SKM-1 treated with dmso at 0.1 percent for 144 hours (cell line): ENCODE results near the gene PAH.

Experiments used
- DNase-seq: peaks from one replicate; lab custom pipeline; 2025; ENCODE audit not compliant: unreplicated experiment; lab: John Stamatoyannopoulos, UW

Gene PAH

DNA sequence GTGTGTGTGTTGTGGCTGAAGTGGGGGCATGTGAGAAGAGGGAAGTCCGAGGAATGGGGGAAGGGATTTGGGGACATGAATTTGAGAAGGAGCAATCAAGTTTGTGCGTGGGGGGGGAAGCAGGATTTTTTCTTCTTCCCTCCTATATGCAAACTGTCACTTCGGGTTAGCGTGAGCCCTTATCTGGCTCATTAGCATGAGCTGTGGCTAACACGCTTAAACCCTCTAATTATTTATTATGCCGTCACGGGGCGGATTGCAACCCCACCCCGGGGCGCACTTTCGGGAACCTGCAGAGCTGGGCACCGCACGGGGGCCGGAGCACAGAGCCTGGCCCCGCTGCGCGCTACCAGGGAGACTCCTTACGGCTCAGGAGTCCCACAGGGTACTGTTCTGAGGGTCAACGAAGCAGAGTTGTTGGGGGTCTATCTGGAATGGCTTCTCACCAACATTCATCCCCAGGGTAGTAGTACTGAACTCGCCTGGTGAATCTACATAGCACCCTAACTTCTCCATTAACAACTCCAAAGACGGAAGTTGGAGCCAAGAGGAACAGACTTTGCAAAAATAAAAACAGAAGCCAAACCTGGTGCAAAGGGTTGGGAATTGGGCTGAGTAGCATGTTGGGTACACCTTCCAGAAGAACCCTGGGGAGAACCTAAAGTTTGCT lies 34.0 kb upstream of the PAH start:
- no peak for DNase-seq

DNA sequence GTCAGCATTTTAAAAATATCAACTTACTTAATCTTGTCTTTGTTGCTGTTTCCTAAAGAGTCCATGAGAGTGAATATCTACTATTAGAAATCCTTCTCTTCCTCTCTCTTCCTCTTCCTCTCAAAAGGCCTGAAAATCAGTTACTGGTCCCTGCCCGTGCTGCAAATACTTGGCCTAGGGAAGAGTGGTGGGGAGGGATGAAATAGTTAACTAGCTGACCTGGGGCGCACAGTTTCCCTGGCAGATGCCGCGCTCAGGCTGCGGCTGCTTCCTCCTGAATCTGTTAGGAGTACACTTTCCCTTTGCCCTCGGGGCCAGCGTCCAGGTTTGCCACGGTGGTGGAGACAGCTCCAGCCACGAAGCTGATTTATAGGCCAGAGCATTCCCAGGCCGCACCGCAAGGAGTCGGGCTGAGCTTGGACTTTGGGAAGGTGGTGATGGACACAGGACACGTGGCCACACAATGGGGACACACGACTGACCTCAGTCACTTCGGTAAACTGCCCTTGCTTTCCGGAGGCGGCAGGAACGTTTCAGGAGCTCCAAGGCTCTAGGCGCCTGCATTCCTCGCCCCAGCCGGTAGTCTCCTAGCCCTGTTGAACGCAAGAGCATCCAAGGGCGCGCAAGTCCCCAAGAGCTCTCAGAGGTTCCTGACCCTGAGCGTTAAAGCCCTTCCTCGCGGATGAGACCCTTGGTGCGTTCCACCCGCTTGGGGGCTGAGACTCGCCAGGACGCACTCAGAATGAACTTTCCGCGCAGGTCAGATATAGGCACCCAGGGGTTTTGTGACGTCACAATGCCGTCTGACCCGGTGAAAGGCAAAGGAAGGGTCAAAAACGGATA lies 33.3 kb upstream of the PAH start:
- no peak for DNase-seq

DNA sequence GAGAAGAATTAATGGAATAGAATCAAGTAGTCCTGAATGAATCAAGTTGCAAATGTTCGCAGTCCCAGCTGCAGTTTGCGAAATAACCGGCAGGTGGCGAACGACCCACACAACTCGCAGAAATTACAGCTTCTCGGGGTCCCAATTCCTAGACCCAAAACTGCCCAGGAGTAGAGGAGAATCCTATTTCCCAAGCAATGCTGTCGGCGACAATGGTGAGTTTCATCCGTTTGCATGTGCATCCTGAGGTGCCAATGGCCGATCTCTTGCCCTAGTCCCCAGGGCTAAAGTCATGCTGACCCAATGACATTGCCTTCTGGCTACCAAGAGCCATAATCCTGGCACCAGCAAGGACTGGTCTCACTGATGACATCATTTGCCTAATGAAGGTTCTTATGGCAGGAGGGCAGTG lies 31.9 kb upstream of the PAH start:
- no peak for DNase-seq

DNA sequence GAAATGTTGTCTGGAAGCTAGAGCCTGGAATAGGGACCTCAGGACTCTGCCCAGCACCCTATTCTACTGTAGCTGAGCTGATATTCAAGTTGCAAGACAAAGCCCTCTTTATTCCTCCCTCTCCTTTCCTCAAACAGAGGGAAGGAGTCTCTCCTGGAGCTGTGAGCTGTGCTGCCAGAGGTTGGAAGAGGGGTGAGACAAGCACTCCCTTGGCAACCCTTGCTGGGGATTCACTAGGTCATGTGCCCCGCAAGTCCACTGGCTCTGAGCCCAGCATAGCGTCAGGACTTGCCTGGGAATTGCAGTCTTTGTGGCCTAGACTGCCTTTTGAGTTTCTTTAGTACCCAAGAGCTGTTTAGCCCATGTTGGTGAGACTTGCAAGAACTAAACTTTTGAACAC lies 29.0 kb upstream of the PAH start:
- DNase-seq, result no peak

DNA sequence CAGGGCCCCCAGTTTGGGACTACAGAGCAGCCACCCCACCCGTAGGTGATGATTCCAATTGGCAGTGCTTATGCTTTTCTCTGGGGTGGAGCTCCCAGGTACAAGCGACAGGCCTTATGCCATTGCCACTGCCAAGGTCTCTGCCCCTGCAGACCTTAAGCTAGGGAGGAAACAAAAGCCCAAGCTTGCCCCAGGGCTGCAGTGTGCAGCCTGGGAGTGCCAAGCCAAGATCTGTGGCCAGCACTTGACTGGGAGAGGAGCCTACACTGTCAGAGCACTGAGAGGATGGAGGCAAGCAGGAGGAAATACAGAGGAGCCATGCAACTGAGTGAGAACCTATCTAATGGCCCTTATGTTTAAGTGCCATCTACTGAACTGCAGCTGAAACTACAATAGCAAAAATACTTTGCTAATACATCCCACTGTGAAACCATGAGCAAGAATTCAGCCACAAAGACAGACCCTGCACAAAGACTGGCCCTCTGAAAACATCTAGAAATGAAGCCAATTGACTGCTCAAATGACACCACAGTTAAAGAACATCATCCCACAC lies 22.7 kb upstream of the PAH start:
- no peak for DNase-seq

DNA sequence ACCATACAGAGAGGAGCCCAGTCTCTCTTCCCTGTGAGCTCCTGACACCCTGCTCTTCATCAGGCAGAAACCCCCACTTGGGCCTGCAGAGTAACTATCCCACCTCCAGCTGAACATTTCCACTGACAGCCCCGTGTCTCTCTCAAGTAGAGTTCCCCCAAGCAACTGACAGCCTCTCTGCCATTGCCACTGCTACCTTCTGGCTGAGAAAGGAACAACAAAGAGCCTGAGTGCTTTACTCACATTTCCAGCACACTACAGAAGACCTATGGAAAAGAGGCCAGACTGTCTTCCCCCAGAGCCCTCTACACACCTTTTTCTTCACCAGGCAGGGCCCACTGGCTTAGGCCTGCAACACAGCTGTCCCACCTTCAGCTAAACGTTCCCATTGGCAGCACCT lies 22.0 kb upstream of the PAH start:
- no peak for DNase-seq

DNA sequence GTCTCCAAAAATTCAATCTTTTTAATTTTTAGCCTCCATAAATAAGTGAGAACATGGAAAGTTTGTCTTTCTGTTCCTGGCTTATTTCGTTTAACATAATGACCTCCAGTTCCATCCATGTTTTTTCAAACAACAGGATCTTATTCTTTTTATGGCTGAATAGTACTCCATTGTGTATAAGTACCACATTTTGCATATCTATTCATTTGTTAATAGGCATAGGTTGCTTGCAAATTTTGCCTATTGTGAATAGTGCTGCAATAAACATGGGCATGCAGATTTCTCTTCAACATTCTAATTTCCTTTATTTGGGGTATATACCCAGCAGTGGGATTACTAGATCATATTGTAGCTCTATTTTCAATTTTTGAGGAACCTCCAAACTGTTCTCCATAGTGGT lies 16.1 kb upstream of the PAH start:
- DNase-seq, result no peak

DNA sequence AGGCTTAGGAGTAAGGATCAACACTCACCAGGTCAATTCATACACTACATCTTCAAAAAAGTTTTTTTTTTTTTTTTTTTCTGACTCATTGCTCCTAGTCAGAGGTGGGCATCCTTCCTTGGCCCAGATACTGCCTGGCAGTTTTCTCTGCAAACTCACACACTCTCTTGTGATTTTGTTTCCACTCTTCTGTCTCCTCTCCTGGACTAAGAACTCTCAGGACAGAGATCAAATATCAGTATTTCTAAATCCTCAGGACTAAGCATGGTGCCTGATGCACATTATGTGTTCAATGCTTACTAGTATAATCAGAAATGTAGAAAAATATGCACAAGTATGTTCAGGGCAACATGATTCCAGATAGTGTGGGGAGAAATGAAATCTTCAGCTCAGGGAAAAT lies 10.2 kb upstream of the PAH start:
- no peak for DNase-seq

DNA sequence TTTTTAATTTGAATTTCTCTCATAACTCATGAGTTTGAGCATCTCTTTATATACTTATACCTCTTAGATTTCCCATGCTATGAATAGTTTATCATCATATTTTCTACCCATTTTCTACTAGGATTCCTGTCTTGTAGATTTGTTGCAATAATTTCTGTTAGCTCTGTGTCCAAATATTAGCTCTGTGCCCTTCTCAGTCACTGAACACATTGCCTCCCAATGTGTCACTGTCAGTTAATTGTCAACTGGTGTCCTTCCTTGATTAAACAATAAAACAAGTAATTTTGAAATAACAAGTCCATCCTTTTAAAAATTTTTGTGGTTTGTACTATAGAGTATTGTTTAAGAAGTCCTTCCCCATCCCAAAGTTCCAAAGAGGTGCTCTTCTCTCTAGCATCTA lies 4.2 kb upstream of the PAH start:
- DNase-seq, result no peak

DNA sequence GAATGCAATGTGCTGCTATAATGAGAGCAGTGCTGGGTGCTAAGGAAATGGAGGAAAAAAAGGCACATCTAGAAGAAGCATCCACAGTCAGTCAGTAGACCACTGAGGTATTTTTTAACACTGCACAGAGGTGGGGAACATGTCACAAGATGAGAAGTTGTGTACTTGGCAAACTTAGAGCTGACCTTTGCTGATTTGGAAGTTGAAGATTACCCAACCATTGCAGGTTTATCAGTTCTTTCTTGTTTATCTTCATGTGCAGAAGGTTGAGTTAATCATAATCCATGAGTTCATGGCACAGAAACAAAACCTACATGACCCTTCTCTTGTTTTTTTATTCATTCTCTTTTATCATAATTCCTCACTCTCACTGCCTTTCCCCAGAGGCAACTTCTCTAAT lies 3.2 kb upstream of the PAH start:
- no peak for DNase-seq

DNA sequence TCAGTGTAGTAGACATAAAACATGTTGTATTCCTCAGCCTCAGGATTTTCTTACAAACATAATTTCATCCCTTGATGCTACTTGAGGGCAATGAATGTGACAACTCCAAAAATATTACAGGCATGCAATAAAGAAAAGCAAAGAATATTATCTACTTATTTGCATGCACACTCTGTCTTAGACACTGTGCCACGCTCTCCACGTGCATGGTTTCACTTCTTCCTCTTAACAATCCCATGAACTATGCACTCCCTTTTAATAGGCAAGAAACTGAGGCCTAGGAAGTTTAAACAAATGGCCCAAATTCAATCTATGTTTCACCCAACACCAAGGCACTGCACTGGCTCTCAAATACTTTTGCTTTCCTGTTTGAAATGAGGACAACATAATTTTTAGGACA lies 1.8 kb upstream of the PAH start:
- no peak for DNase-seq

DNA sequence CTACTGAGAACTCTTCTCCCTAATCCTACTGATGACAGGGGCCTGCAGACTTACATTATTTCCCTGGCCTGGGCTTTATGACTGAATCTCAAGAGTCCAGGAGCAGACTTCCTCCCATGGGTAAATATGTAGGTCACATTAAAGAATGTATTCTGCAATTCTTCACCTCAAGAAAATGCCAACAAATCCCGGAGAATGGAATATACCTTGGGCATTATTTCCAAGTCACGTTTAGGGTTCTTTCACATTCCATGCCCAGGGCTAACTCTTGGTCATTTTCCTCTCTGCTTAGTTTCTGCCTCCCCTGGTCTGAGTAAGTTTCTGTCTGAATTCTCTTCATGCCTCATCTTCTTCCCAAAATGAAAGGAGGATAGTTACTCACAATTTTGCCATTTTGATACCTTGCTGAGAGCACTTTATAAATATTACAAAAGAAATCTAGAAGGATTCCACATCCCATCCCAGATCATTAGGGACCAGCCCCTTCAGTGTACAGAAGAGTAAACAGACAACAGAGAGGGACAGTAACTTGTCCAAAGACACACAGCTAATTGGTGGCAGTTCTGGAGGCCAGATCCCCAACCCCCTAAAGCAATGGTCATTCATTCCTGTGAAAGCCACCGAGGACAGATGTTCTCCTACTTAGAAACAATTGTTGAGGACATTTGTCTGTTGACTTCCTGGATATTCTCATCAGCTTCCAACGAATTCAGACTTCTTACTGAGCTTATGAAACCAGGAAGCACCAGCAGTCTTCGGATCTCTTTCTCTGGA lies 605 bp downstream of the PAH start:
- no peak for DNase-seq

DNA sequence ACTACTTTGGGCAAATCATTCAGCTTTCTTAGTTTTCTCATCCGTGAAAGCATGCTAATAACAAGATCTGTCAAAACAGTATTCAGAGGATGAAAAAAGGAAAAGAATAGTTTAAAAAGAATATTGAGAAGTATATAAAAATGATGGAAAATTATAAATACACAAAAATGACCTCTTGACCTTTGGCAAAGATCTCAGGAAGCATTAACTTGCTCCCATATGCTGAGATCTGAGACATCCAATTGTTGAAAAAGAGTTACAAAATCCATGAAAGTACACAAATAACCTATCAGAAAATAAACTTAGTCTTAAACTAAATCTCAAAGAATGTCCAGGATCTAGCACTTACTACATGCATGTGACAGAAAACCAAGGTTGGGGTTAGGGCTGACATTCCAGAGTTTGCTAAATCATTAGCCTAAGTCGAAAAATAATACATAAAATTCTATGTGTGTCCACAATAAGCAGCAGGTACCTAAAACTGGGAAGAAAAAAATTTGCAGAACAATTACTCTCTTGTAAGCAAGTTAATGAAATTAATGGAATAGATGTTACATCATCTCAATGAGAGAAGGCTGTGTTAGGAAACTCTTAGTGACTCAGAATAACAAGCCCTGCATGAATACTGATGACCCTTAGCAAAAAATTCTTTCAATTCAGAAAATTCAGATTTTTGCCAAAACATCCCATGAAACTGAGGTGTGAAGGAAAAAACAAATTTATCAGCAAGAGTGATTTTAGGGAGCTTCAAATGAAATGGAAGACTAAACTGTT lies 3.4 kb downstream of the PAH start:
- DNase-seq, result no peak

DNA sequence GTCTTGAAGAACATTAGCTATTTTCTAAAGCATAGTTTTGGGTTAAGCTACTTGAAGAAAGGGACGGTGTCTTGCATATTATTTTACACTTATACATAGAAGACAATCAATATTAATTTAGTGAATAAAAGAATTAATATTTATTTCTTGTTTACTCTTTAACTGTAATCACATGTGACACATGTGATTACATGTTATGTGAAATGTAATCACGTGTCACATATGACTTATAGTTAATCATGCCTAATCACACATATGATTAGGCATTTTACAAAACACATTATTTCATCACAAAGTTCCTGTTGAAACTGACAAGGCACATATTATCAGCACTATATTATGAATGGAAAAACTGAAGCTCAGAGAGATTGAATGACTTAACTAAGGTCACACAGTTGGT lies 4.8 kb downstream of the PAH start:
- no peak for DNase-seq

DNA sequence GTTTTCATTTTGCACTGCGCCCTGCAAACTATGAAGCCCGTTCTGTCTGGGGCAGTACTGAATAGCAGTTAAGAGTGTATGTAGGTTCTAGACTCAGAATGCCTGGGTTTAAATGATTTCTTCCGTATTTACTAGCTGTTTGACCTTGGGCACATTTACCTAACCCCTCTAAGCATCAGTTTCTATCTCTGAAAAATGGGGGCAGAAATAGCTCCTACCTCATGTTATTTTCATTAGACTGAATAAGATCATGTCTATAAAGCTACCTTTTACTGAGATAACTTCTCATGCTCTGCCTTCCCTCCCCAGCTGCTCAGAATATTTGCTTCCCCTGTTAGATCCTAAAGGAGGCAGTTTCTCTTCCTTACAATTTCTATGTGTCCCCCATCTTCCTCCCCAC lies 5.7 kb downstream of the PAH start:
- no peak for DNase-seq

DNA sequence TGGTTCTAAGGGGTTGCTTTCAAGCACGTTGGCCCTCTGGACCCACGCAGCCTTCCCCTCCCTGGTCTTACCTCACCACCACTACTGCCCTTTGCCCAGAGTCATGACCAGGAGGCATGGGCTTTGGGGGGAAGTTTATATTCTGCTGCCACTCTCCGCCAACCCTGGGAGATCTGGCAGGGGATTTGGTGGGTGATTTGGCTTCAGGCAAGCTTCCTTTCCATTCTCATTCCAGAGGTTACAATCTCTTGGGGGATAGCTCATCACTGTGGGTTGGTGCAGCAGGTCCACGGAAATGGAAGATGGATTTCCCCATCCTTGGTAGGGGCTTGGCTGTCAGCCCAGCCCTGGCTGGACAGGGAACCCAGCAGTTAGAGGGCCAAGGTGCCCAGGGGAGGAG lies 6.3 kb downstream of the PAH start:
- no peak for DNase-seq

DNA sequence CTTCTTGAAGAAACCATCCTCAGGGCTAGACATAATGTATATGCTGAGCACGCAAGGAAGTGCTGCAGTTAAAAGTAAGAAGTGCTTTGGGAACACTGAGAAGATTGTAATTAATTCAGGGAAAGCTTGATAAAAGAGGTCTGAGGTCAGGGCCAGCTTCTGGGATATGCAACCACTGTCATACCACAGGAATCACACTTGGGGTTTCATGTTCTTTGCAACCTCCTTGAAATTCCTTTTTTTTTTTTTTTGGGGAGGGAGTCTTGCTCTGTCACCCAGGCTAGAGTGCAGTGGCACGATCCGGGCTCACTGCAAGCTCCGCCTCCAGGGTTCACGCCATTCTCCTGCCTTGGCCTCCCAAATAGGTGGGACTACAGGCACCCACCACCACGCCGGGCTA lies 6.9 kb downstream of the PAH start:
- DNase-seq, result no peak

DNA sequence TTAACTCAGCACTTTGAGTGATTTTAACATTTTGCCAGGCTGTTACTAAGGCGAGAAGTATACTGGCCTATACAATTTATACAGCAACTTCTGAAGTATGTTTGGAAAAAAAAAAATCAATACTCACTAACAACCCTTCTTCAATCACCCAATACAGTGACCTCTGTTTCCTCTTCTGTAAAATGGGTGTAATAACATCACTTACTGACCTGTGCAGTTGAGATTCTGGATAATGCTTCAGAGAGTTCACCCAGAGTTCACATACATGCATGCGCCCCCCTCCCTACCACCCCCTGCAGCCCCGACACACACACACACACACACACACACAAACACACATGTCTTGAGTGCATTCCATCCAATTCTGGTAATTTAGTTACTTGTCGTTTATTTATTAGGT lies 9.1 kb downstream of the PAH start:
- DNase-seq, result no peak

DNA sequence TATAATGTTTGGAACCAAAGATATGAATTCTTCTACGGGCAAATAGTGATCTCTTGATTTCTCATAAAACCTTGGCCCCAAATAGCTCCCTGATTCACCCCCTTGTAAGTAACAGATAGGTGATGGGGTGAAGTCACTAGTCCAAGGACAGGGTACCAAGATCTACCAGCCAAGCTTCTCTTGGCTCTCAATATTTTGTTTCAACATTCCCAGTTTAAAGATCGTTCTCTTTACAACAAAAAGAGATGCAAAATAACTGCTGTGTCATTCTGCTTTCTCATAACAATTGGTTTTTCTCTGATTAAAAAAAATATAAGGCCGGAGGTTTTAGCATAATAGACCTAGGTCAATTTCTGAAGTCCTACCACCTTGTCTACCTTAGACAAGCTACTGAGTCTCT lies 11.8 kb downstream of the PAH start:
- no peak for DNase-seq

DNA sequence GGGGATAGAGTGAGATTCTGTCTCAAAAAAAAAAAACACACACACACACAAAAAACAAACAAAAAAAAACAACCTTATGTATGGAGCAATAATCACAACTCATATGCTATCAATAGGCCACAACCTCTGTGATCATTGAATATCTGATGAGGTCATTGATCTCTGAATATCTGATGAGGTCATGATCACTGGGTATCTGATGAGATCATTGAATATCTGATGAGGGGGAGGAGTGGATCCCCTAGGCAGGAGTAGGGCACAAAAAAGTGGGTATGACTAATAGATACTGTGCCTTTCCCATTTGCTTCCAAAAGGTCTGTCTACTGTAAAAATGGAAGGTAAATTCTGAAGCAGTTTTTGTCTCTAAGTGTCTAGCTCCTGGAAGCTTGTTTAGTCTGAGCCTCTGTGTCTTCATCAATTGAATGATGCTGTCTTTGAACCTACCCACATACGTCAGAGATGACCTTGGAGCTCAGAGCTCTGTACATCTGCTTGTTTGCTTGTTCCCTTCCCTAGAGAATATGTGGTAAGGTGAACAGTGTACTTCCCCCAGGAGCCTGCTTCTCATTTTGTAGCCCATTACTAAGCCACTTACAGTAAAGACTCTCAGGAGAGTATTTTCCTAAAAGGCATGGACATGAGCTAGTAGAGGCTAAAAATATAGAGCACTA lies 13.6 kb downstream of the PAH start:
- no peak for DNase-seq
